Measurements from ENCODE around the gene BDH1.

GRCh38 chr3:197475997-197476525, 79.7 kb downstream of the BDH1 start:
- no peak for TF ChIP-seq CTCF (IDR thresholded peaks at IDR 0.05)
- no peak for TF ChIP-seq POLR2A (IDR thresholded peaks at IDR 0.05)

All from Peyer's patch (tissue), 4 donors.